ENCODE data around the gene FAM168B. TPM values are rescaled to one million over a fixed set of nuclear protein-coding genes. Genes with fewer than 3 reads are reported as not detected.

FAM168B gene
- total and polyA plus RNA-seq, 3 donors from 2014 or later, result 76.3 to 165 (median 120) TPM

- H3K36me3 ChIP-seq (ENCODE audit: low read depth, missing control alignments), result no peaks in the 10 kb centered on the region
- no peaks in the 10 kb centered on the region for H3K9me3 ChIP-seq
- peak overlapping the region in 1 of 2 donors; percentile 9 for H3K27ac ChIP-seq
- no peak for TF ChIP-seq CTCF (IDR thresholded peaks at IDR 0.05)
- no peak for TF ChIP-seq POLR2A (IDR thresholded peaks at IDR 0.05)
- H3K27me3 ChIP-seq, result no peaks in the 10 kb centered on the region
- 55 to 56% methylated on average over 8 of the region's 8 CpGs for whole genome bisulfite sequencing, 2 donors
- no peak overlapping the region for H3K4me3 ChIP-seq
- intact Hi-C loops (cut with DNase I; ENCODE audit: low total_unique reads), result no loop called here
- peaks cover 33% of the 10 kb centered on the region for H3K4me1 ChIP-seq
- DNase-seq, result no peak
Observed at GRCh38 chr2:131058214-131058843, 34.9 kb downstream of the FAM168B start.

GRCh38 chr2:131056932-131057287 lies 36.4 kb downstream of the FAM168B start:
- no peaks in the 10 kb centered on the region for H3K36me3 ChIP-seq (ENCODE audit: low read depth, missing control alignments)
- no peak overlapping the region for H3K27ac ChIP-seq
- intact Hi-C loops (cut with DNase I; ENCODE audit: low total_unique reads), result no loop called here
- no peak overlapping the region for H3K4me3 ChIP-seq
- H3K4me1 ChIP-seq, result peaks cover 25% of the 10 kb centered on the region
- no peak for DNase-seq
- no peaks in the 10 kb centered on the region for H3K9me3 ChIP-seq
- 79 to 81% methylated on average over 4 of the region's 4 CpGs for WGBS, 2 donors
- no peaks in the 10 kb centered on the region for H3K27me3 ChIP-seq
- no peak for TF ChIP-seq POLR2A (IDR thresholded peaks at IDR 0.05)
- TF ChIP-seq CTCF (IDR thresholded peaks at IDR 0.05), result no peak

- Histone ChIP-seq H3K9me3 (no peaks in the 10 kb centered on the region), H3K27ac (peak overlapping the region; percentile 9 to 10), H3K4me1 (peaks cover 19% of the 10 kb centered on the region), H3K36me3 (ENCODE audit: low read depth, missing control alignments) (no peaks in the 10 kb centered on the region), H3K27me3 (no peaks in the 10 kb centered on the region), H3K4me3 (no peak overlapping the region)
- WGBS, 2 donors, result 53 to 69% methylated on average over 5 of the region's 5 CpGs
- intact Hi-C loops (cut with DNase I; ENCODE audit: low total_unique reads), result no loop called here
- DNase-seq, result no peak
- TF ChIP-seq CTCF (IDR thresholded peaks at IDR 0.05) (no peak), POLR2A (IDR thresholded peaks at IDR 0.05) (no peak)
Observed at GRCh38 chr2:131056204-131056931, 36.9 kb downstream of the FAM168B start.

GRCh38 chr2:131055169-131056065 lies 37.8 kb downstream of the FAM168B start:
- WGBS, 2 donors, result 77% methylated on average over 24 to 26 of the region's 26 CpGs
- H3K27ac ChIP-seq, result peak overlapping the region; percentile 9 to 10
- DNase-seq, result peak; percentile 58
- no peaks in the 10 kb centered on the region for H3K36me3 ChIP-seq (ENCODE audit: low read depth, missing control alignments)
- H3K27me3 ChIP-seq, result no peaks in the 10 kb centered on the region
- H3K9me3 ChIP-seq, result no peaks in the 10 kb centered on the region
- no peak overlapping the region for H3K4me3 ChIP-seq
- intact Hi-C loops (cut with DNase I; ENCODE audit: low total_unique reads), result no loop called here
- TF ChIP-seq CTCF (IDR thresholded peaks at IDR 0.05) (no peak), POLR2A (IDR thresholded peaks at IDR 0.05) (no peak)
- H3K4me1 ChIP-seq, result peaks cover 18% of the 10 kb centered on the region

All from testis (tissue), 3 donors.